ENCODE data around the gene MINDY4. TPM values are rescaled to one million over a fixed set of nuclear protein-coding genes. Genes with fewer than 3 reads are reported as not detected.

Gene MINDY4
- total and polyA plus RNA-seq, 10 of the 15 experiments (the other 5 are each of a cell fraction or from before 2014, with no cell fraction given), result 0.10 to 0.90 (median 0.40) TPM

- POLR2A ChIA-PET, result no interaction called here
- Histone ChIP-seq H3K36me3 (ENCODE audit: control insufficient read depth in 2 of 2, insufficient read depth in 2 of 2, low read length in 1 of 2) (no peaks in the 10 kb centered on the region), H2AFZ (ENCODE audit: control insufficient read depth, low read depth, low read length) (no peak overlapping the region), H3K9me3 (replicated peaks; ENCODE audit: control insufficient read depth, insufficient read depth, low read length) (no peaks in the 10 kb centered on the region), H3K79me2 (ENCODE audit: control insufficient read depth, insufficient read depth, low read length) (no peaks in the 10 kb centered on the region), H3K4me3 (no peak overlapping the region), H3K27ac (ENCODE audit: control insufficient read depth, insufficient read depth) (no peak overlapping the region), H3K27me3 (replicated peaks in 1 of 2; ENCODE audit: control insufficient read depth in 2 of 2, insufficient read depth in 2 of 2, low read length in 1 of 2) (no peaks in the 10 kb centered on the region), H4K20me1 (ENCODE audit: control insufficient read depth, insufficient read depth) (no peaks in the 10 kb centered on the region), H3K9ac (ENCODE audit: control insufficient read depth, insufficient read depth, low read length) (no peak overlapping the region), H3K4me2 (ENCODE audit: control insufficient read depth, insufficient read depth) (no peak overlapping the region), H3K4me1 (ENCODE audit: control insufficient read depth, insufficient read depth, low read length) (no peaks in the 10 kb centered on the region)
- no peak for FAIRE-seq
- CTCF ChIA-PET, result no interaction called here
- RAD21 ChIA-PET (ENCODE audit: unreplicated experiment), result no interaction called here
- ATAC-seq, result no peak
- SMC1A ChIA-PET (ENCODE audit: uncharacterized antibody, unreplicated experiment), result no interaction called here
- BruUV-seq (replicated peaks), result no TSS peak
- intact Hi-C loops (cut with micrococcal nuclease; ENCODE audit: unreplicated experiment), result no loop called here
- WGBS (ENCODE audit: insufficient coverage, insufficient replicate concordance, low lambda C conversion rate, missing lambda C conversion rate), result 25% methylated on average over 5 of the region's 5 CpGs
- DNase-seq (ENCODE audit: low read depth, low spot score), result no peak
- in situ Hi-C loops (cut with MboI), result no loop called here
- TF ChIP-seq ZZZ3 (IDR thresholded peaks at IDR 0.05; ENCODE audit: control insufficient read depth, insufficient read length, low read depth) (no peak), ATF7 (IDR thresholded peaks at IDR 0.05; ENCODE audit: low read depth) (no peak), TAF1 (IDR thresholded peaks at IDR 0.05; ENCODE audit: borderline replicate concordance, low read depth, low read length) (no peak), RBBP5 (conservative IDR thresholded peaks at IDR 0.05) (no peak), NBN (IDR thresholded peaks at IDR 0.05) (no peak), ZNF274 (IDR thresholded peaks at IDR 0.05; ENCODE audit: insufficient read depth, insufficient read length) (no peak), MYC (IDR thresholded peaks at IDR 0.05; ENCODE audit: insufficient read depth, insufficient read length, insufficient replicate concordance, low read length, severe bottlenecking) (no peak), CEBPB (IDR thresholded peaks at IDR 0.05; ENCODE audit: borderline replicate concordance in 1 of 2, low read depth in 2 of 2, low read length in 2 of 2) (no peak)
Observed at GRCh38 chr7:30874656-30875302, 103.6 kb downstream of the MINDY4 start.
